HAP-1 (cell line): ENCODE results near the gene MESP2.

Experiments
- DNase-seq, 2 experiments: peaks; one replicate each; pipeline ENCODE4 v3.0.0-alpha.2; 2016 to 2020; ENCODE audit warnings: low spot score in 2 of 2
- H3K27me3 ChIP-seq: fragments of 250-450 bp; sonication (Bioruptor Pico); 2 replicates; pipeline ENCODE4 v1.5.1; 2020; ENCODE audit warnings: low read depth, mild to moderate bottlenecking, moderate library complexity
- H3K36me3 ChIP-seq: fragments of 250-450 bp; sonication (Bioruptor Pico); replicated peaks from 2 replicates; pipeline ENCODE4 v1.5.1; 2020; ENCODE audit warnings: mild to moderate bottlenecking
- H3K4me1 ChIP-seq: fragments of 250-450 bp; sonication (Bioruptor Pico); 2 replicates; pipeline ENCODE4 v1.5.1; 2020; ENCODE audit warnings: mild to moderate bottlenecking
- H3K4me3 ChIP-seq: fragments of 250-450 bp; sonication (Bioruptor Pico); 2 replicates; pipeline ENCODE4 v1.5.1; 2020; ENCODE audit warnings: mild to moderate bottlenecking, moderate library complexity
- H3K9me3 ChIP-seq: fragments of 250-450 bp; sonication (Bioruptor Pico); 2 replicates; pipeline ENCODE4 v1.5.1; 2020; ENCODE audit warnings: mild to moderate bottlenecking, moderate library complexity
- in situ Hi-C: fragments of 300-500 bp; cut with MboI; formaldehyde crosslinking; loops from 3 replicates; pipeline ENCODE4 v1.14.3; 2020; ENCODE audit warnings: low sequenced_read_pairs, inconsistent platforms, mixed read lengths

Gene MESP2

GRCh38 chr15:89790206-89790605 lies 14.1 kb downstream of the MESP2 start:
- Histone ChIP-seq H3K36me3 (no peaks in the 10 kb centered on the region; the same call in 1 of the 2 replicates), H3K27me3 (no peaks in the 10 kb centered on the region), H3K9me3 (no peaks in the 10 kb centered on the region), H3K4me3 (no peak overlapping the region), H3K4me1 (no peaks in the 10 kb centered on the region)
- no peak for DNase-seq
- in situ Hi-C loops, result no loop called here

GRCh38 chr15:89790661-89791060 lies 14.5 kb downstream of the MESP2 start:
- in situ Hi-C loops, result no loop called here
- H3K4me1 ChIP-seq, result no peaks in the 10 kb centered on the region
- no peaks in the 10 kb centered on the region for H3K9me3 ChIP-seq
- H3K36me3 ChIP-seq, result no peaks in the 10 kb centered on the region; the same call in 1 of the 2 replicates
- no peaks in the 10 kb centered on the region for H3K27me3 ChIP-seq
- H3K4me3 ChIP-seq, result no peak overlapping the region
- DNase-seq, result no peak

GRCh38 chr15:89792106-89792805 lies 16.1 kb downstream of the MESP2 start:
- H3K9me3 ChIP-seq, result no peaks in the 10 kb centered on the region
- no peaks in the 10 kb centered on the region for H3K27me3 ChIP-seq
- H3K4me1 ChIP-seq, result no peaks in the 10 kb centered on the region
- in situ Hi-C loops, result no loop called here
- no peak overlapping the region for H3K4me3 ChIP-seq
- H3K36me3 ChIP-seq, result no peaks in the 10 kb centered on the region; the same call in 1 of the 2 replicates
- no peak for DNase-seq

GRCh38 chr15:89794627-89795241 lies 18.6 kb downstream of the MESP2 start:
- H3K27me3 ChIP-seq, result no peaks in the 10 kb centered on the region
- no peak overlapping the region for H3K4me3 ChIP-seq
- in situ Hi-C loops, result no loop called here
- no peaks in the 10 kb centered on the region for H3K4me1 ChIP-seq
- no peaks in the 10 kb centered on the region; the same call in 1 of the 2 replicates for H3K36me3 ChIP-seq
- DNase-seq, result no peak
- no peaks in the 10 kb centered on the region for H3K9me3 ChIP-seq

- in situ Hi-C loops, result no loop called here
- no peak for DNase-seq
- Histone ChIP-seq H3K4me1 (no peaks in the 10 kb centered on the region), H3K4me3 (no peak overlapping the region), H3K27me3 (no peaks in the 10 kb centered on the region), H3K36me3 (no peaks in the 10 kb centered on the region; the same call in 1 of the 2 replicates), H3K9me3 (no peaks in the 10 kb centered on the region)
Measured at GRCh38 chr15:89795996-89796395, 19.9 kb downstream of the MESP2 start.

GRCh38 chr15:89797678-89798201 lies 21.6 kb downstream of the MESP2 start:
- H3K4me3 ChIP-seq, result no peak overlapping the region
- no peaks in the 10 kb centered on the region for H3K36me3 ChIP-seq
- no peak for DNase-seq
- H3K9me3 ChIP-seq, result no peaks in the 10 kb centered on the region
- in situ Hi-C loops, result no loop called here
- no peaks in the 10 kb centered on the region for H3K27me3 ChIP-seq
- H3K4me1 ChIP-seq, result no peaks in the 10 kb centered on the region

- in situ Hi-C loops, result no loop called here
- H3K9me3 ChIP-seq, result no peaks in the 10 kb centered on the region
- no peak overlapping the region for H3K4me3 ChIP-seq
- no peak for DNase-seq
- H3K36me3 ChIP-seq, result no peaks in the 10 kb centered on the region
- no peaks in the 10 kb centered on the region for H3K4me1 ChIP-seq
- H3K27me3 ChIP-seq, result no peaks in the 10 kb centered on the region
Measured at GRCh38 chr15:89799011-89799911, 23.1 kb downstream of the MESP2 start.

- H3K4me1 ChIP-seq, result no peaks in the 10 kb centered on the region
- in situ Hi-C loops, result no loop called here
- no peaks in the 10 kb centered on the region for H3K9me3 ChIP-seq
- H3K4me3 ChIP-seq, result no peak overlapping the region
- DNase-seq, result no peak
- no peaks in the 10 kb centered on the region for H3K36me3 ChIP-seq
- no peaks in the 10 kb centered on the region for H3K27me3 ChIP-seq
Measured at GRCh38 chr15:89799918-89800498, 23.9 kb downstream of the MESP2 start.

GRCh38 chr15:89801471-89802195 lies 25.5 kb downstream of the MESP2 start:
- DNase-seq, result no peak
- no peak overlapping the region for H3K4me3 ChIP-seq
- H3K27me3 ChIP-seq, result no peaks in the 10 kb centered on the region
- no peaks in the 10 kb centered on the region for H3K9me3 ChIP-seq
- no peaks in the 10 kb centered on the region for H3K36me3 ChIP-seq
- H3K4me1 ChIP-seq, result no peaks in the 10 kb centered on the region
- in situ Hi-C loops, result no loop called here

GRCh38 chr15:89802231-89802928 lies 26.2 kb downstream of the MESP2 start:
- no peaks in the 10 kb centered on the region for H3K27me3 ChIP-seq
- H3K36me3 ChIP-seq, result no peaks in the 10 kb centered on the region
- DNase-seq, result no peak
- no peaks in the 10 kb centered on the region for H3K4me1 ChIP-seq
- no peak overlapping the region for H3K4me3 ChIP-seq
- in situ Hi-C loops, result no loop called here
- no peaks in the 10 kb centered on the region for H3K9me3 ChIP-seq

- no peak for DNase-seq
- Histone ChIP-seq H3K36me3 (no peaks in the 10 kb centered on the region), H3K4me1 (no peaks in the 10 kb centered on the region), H3K27me3 (no peaks in the 10 kb centered on the region), H3K4me3 (no peak overlapping the region), H3K9me3 (no peaks in the 10 kb centered on the region)
- in situ Hi-C loops, result no loop called here
Measured at GRCh38 chr15:89802986-89803824, 27.1 kb downstream of the MESP2 start.
